ENCODE results near the gene IL5.

IL5 gene

GRCh38 chr5:132547269-132547668 lies 3.9 kb upstream of the IL5 start:
- Histone ChIP-seq H3K4me3 (ENCODE audit: low read depth, low read length) (no peak overlapping the region), H2AFZ (no peak overlapping the region), H3K9me3 (ENCODE audit: control insufficient read depth, low read length) (no peaks in the 10 kb centered on the region), H3K36me3 (ENCODE audit: control insufficient read depth, insufficient read depth, low read length) (no peaks in the 10 kb centered on the region), H3K9ac (no peak overlapping the region), H3K79me2 (no peaks in the 10 kb centered on the region), H3K4me2 (ENCODE audit: low read length) (no peak overlapping the region), H3K4me1 (no peaks in the 10 kb centered on the region), H3K27me3 (ENCODE audit: control insufficient read depth, insufficient read depth, low read length) (no peaks in the 10 kb centered on the region), H3K27ac (no peak overlapping the region)
- TF ChIP-seq, protein P1, sequence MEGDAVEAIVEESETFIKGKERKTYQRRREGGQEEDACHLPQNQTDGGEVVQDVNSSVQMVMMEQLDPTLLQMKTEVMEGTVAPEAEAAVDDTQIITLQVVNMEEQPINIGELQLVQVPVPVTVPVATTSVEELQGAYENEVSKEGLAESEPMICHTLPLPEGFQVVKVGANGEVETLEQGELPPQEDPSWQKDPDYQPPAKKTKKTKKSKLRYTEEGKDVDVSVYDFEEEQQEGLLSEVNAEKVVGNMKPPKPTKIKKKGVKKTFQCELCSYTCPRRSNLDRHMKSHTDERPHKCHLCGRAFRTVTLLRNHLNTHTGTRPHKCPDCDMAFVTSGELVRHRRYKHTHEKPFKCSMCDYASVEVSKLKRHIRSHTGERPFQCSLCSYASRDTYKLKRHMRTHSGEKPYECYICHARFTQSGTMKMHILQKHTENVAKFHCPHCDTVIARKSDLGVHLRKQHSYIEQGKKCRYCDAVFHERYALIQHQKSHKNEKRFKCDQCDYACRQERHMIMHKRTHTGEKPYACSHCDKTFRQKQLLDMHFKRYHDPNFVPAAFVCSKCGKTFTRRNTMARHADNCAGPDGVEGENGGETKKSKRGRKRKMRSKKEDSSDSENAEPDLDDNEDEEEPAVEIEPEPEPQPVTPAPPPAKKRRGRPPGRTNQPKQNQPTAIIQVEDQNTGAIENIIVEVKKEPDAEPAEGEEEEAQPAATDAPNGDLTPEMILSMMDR (IDR thresholded peaks at IDR 0.05), result no peak

GRCh38 chr5:132546108-132546507 lies 2.8 kb upstream of the IL5 start:
- no peaks in the 10 kb centered on the region for H3K4me1 ChIP-seq
- no peak overlapping the region for H3K4me3 ChIP-seq (ENCODE audit: low read depth, low read length)
- H3K36me3 ChIP-seq (ENCODE audit: control insufficient read depth, insufficient read depth, low read length), result no peaks in the 10 kb centered on the region
- no peak overlapping the region for H3K9ac ChIP-seq
- no peak overlapping the region for H2AFZ ChIP-seq
- TF ChIP-seq, protein P1 (IDR thresholded peaks at IDR 0.05), result no peak
- H3K79me2 ChIP-seq, result no peaks in the 10 kb centered on the region
- no peaks in the 10 kb centered on the region for H3K27me3 ChIP-seq (ENCODE audit: control insufficient read depth, insufficient read depth, low read length)
- no peak overlapping the region for H3K27ac ChIP-seq
- no peak overlapping the region for H3K4me2 ChIP-seq (ENCODE audit: low read length)
- H3K9me3 ChIP-seq (ENCODE audit: control insufficient read depth, low read length), result no peaks in the 10 kb centered on the region

DNA sequence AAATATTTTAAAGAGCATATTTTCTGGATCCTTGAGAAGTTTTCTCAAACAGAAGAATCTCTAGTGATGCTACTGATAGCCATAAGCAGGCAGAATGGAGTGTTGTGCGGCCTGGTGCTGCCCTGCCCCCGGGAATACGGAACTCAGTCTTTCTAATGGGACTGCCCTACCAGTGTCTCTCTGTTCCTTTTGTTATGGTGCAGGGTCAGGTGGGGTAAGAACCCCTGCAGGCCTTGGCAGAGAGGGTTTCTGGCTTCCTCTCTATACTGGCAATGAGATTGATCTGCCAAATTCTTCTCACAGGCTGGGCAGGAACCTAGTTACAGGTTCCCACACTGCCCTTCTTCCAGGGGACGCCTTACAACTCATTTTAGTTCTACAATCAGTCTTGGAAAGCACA lies 2.6 kb downstream of the IL5 start:
- Histone ChIP-seq H3K9me3 (ENCODE audit: control insufficient read depth, low read length) (no peaks in the 10 kb centered on the region), H3K9ac (no peak overlapping the region), H3K36me3 (ENCODE audit: control insufficient read depth, insufficient read depth, low read length) (no peaks in the 10 kb centered on the region), H3K4me2 (ENCODE audit: low read length) (no peak overlapping the region), H3K4me3 (ENCODE audit: low read depth, low read length) (no peak overlapping the region), H3K27ac (no peak overlapping the region), H3K27me3 (ENCODE audit: control insufficient read depth, insufficient read depth, low read length) (no peaks in the 10 kb centered on the region), H3K79me2 (no peaks in the 10 kb centered on the region), H3K4me1 (no peaks in the 10 kb centered on the region), H2AFZ (no peak overlapping the region)
- TF ChIP-seq, protein P1 (IDR thresholded peaks at IDR 0.05), result no peak

DNA sequence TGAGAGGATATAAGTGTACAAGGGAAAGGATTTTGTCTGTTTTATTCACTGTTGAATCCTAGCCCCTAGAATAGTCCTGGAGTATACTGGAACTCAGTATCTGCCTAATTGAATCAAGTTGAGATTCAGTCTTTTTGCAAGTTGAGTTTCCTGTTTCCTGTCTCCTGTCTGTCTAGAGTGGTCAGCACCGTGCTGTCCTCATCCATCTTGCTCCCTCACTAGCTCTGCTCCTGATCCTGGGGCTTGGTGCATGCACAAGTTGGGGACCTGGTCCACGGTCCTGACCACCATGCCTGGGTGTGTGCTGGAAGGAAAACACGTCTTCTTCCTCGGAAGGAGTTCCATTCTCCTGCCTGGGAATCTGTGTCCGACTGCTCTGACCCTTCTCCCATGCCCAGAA lies 3.2 kb downstream of the IL5 start:
- H3K27me3 ChIP-seq (ENCODE audit: control insufficient read depth, insufficient read depth, low read length), result no peaks in the 10 kb centered on the region
- H3K27ac ChIP-seq, result no peak overlapping the region
- no peaks in the 10 kb centered on the region for H3K9me3 ChIP-seq (ENCODE audit: control insufficient read depth, low read length)
- TF ChIP-seq, protein P1 (IDR thresholded peaks at IDR 0.05), result no peak
- no peaks in the 10 kb centered on the region for H3K79me2 ChIP-seq
- no peaks in the 10 kb centered on the region for H3K36me3 ChIP-seq (ENCODE audit: control insufficient read depth, insufficient read depth, low read length)
- no peak overlapping the region for H3K4me2 ChIP-seq (ENCODE audit: low read length)
- no peak overlapping the region for H2AFZ ChIP-seq
- no peaks in the 10 kb centered on the region for H3K4me1 ChIP-seq
- H3K4me3 ChIP-seq (ENCODE audit: low read depth, low read length), result no peak overlapping the region
- no peak overlapping the region for H3K9ac ChIP-seq

- H3K27ac ChIP-seq, result no peak overlapping the region
- no peak overlapping the region for H2AFZ ChIP-seq
- TF ChIP-seq, protein P1 (IDR thresholded peaks at IDR 0.05), result no peak
- H3K4me3 ChIP-seq (ENCODE audit: low read depth, low read length), result no peak overlapping the region
- no peaks in the 10 kb centered on the region for H3K27me3 ChIP-seq (ENCODE audit: control insufficient read depth, insufficient read depth, low read length)
- no peak overlapping the region for H3K9ac ChIP-seq
- no peaks in the 10 kb centered on the region for H3K9me3 ChIP-seq (ENCODE audit: control insufficient read depth, low read length)
- no peaks in the 10 kb centered on the region for H3K79me2 ChIP-seq
- no peaks in the 10 kb centered on the region for H3K36me3 ChIP-seq (ENCODE audit: control insufficient read depth, insufficient read depth, low read length)
- H3K4me1 ChIP-seq, result no peaks in the 10 kb centered on the region
- no peak overlapping the region for H3K4me2 ChIP-seq (ENCODE audit: low read length)
These were observed 3.6 kb downstream of the IL5 start for GRCh38 chr5:132539716-132540115.
